Ascending aorta (tissue), 2 donors: Measurements from ENCODE around the gene VPS37C. TPM values are rescaled to one million over a fixed set of nuclear protein-coding genes. Genes with fewer than 3 reads are reported as not detected.
"Not testable (repeated sequence)": the region's sequence is repeated elsewhere in the genome, so short reads cannot be mapped to it uniquely, and the experiment has no call there.

ENCODE experiments used
- DNase-seq, 2 donors: peaks; one replicate each; pipeline ENCODE4 v3.0.0-alpha.2; 2019; ENCODE audit warnings: low spot score in 2 of 2
- H3K27ac ChIP-seq, 2 donors: fragments of 200-600 bp; sonication (generic); one replicate each; pipeline ENCODE4 v1.5.1; 2016 to 2017; ENCODE audit warnings: mild to moderate bottlenecking in 1 of 2
- H3K27me3 ChIP-seq: fragments of 200-600 bp; sonication (generic); one replicate; pipeline ENCODE4 v1.5.1; 2017
- H3K36me3 ChIP-seq, 2 donors: fragments of 200-600 bp; sonication (generic); one replicate each; pipeline ENCODE4 v1.5.1; 2016
- H3K4me1 ChIP-seq, 2 donors: fragments of 200-600 bp; sonication (generic); one replicate each; pipeline ENCODE4 v1.5.1; 2016 to 2017; ENCODE audit warnings: mild to moderate bottlenecking in 1 of 2
- H3K4me3 ChIP-seq, 2 donors: fragments of 200-600 bp; sonication (generic); one replicate each; pipeline ENCODE4 v1.5.1; 2016 to 2017; ENCODE audit warnings: mild to moderate bottlenecking in 1 of 2
- H3K9me3 ChIP-seq, 2 donors: fragments of 200-600 bp; sonication (generic); one replicate each; pipeline ENCODE4 v1.5.1; 2016
- intact Hi-C: fragments of 100-400 bp; cut with DNase I; formaldehyde crosslinking; loops from one replicate; pipeline ENCODE4 v1.15.1; 2023
- total RNA-seq: library from RNA; depleted of rRNA; stranded (reverse); fragments of >200 nt; gene quantifications from one replicate; pipeline ENCODE4 v1.1.0, GENCODE V29; 2016
- TF ChIP-seq, protein P1 (sequence below), 3 experiments: fragments of 200-600 bp in 2 of 3; fragments of 450-650 bp in 1 of 3; sonication (generic) in 2 of 3; IDR thresholded peaks; one replicate each; pipeline ENCODE4 v1.5.1; 2016 to 2019; ENCODE audit warnings: antibody characterized with exemption in 3 of 3, mild to moderate bottlenecking in 1 of 3, moderate library complexity in 1 of 3

Gene VPS37C
- total RNA-seq, 1 donor from 2014 or later, result 25.8 TPM

DNA sequence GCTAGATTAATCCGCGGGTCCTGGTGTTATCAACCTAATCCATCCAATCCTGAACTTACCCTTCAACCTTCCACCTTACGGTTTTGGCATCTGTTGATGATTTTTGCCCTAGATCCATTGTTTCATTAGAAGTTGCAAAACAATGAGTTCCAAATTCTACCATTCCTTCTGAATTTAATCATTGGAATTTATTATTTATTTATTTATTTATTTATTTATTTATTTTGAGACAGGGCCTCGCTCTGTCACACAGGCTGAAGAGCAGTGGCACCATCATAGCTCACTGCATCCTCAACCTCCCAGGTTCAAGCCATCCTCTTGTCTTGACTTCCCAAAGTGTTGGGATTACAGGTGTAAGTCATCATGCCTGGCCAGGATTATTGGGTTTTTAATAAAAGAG lies 20.3 kb upstream of the VPS37C start:
- Histone ChIP-seq H3K4me3 (no peak overlapping the region), H3K36me3 (no peaks in the 10 kb centered on the region), H3K27ac (no peak overlapping the region), H3K4me1 (no peaks in the 10 kb centered on the region), H3K27me3 (no peaks in the 10 kb centered on the region), H3K9me3 (no peaks in the 10 kb centered on the region)
- TF ChIP-seq, protein P1, sequence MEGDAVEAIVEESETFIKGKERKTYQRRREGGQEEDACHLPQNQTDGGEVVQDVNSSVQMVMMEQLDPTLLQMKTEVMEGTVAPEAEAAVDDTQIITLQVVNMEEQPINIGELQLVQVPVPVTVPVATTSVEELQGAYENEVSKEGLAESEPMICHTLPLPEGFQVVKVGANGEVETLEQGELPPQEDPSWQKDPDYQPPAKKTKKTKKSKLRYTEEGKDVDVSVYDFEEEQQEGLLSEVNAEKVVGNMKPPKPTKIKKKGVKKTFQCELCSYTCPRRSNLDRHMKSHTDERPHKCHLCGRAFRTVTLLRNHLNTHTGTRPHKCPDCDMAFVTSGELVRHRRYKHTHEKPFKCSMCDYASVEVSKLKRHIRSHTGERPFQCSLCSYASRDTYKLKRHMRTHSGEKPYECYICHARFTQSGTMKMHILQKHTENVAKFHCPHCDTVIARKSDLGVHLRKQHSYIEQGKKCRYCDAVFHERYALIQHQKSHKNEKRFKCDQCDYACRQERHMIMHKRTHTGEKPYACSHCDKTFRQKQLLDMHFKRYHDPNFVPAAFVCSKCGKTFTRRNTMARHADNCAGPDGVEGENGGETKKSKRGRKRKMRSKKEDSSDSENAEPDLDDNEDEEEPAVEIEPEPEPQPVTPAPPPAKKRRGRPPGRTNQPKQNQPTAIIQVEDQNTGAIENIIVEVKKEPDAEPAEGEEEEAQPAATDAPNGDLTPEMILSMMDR (IDR thresholded peaks at IDR 0.05), result no peak
- DNase-seq, result no peak
- intact Hi-C loops, result no loop called here

DNA sequence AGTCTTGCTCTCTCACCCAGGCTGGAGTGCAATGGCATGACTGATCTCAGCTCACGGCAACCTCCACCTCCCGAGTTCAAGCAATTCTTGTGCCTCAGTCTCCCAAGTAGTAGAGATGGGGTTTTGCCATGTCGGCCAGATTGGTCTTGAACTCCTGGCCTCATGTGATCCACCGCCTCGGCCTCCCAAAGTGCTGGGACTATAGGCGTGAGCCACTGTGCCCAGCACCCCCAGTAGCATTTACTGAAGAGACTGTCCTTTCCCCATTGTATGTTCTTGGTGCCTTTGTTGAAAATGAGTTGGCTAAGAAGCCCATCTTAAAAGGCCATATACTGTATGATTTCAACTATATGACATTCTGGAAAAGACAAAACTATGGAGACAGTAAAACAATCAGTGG lies 19.0 kb upstream of the VPS37C start:
- H3K27ac ChIP-seq, H3K36me3 ChIP-seq, H3K9me3 ChIP-seq, H3K4me3 ChIP-seq, intact Hi-C loops, H3K27me3 ChIP-seq, H3K4me1 ChIP-seq: not testable (repeated sequence)
- peak in 1 of 2 donors; percentile 12 for DNase-seq

DNA sequence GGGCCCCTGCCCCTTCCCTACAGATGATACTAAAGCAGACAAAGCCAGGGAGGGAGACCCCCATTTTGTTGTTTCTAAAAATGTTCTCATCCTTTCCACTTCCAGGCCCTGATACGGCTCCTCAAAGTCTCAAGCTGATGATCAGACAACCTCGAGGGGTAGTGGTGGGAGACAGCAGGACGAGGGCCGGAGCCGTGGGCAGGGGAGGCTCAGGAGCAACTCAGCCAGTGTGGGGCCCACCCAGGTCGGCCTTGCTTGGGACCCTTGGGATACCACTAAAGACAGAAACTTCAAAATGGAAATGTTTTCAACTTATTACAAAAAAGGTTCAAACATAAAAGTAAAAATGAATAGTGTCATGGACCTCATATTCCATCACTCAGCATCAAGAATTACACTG lies 15.2 kb upstream of the VPS37C start:
- intact Hi-C loops, result no loop called here
- Histone ChIP-seq H3K4me3 (no peak overlapping the region), H3K36me3 (no peaks in the 10 kb centered on the region), H3K27me3 (no peaks in the 10 kb centered on the region), H3K4me1 (no peaks in the 10 kb centered on the region), H3K9me3 (no peaks in the 10 kb centered on the region), H3K27ac (no peak overlapping the region)
- DNase-seq, result peak in 1 of 2 donors; percentile 45
- TF ChIP-seq, protein P1 (IDR thresholded peaks at IDR 0.05), result no peak

DNA sequence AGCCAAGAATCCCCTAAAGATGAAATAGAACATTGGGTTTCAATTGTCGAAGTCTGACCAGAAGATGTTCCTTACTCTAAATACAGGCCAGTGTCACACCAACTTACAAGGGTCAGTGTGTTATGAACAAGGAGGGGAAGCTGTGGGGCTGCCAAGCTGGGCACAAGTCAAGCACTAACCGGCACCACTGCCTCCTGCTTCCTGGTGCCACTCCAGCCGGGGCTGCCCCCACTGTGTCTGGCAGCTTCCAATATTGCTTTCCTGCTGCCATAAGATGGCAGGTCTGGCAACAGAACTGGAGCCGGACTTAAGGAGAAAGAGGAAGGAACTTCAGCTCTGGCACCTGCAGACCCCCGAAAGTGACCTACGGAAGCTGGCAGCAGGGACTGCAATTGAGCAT lies 13.7 kb upstream of the VPS37C start:
- H3K4me3 ChIP-seq, result no peak overlapping the region
- no peaks in the 10 kb centered on the region for H3K9me3 ChIP-seq
- H3K27ac ChIP-seq, result no peak overlapping the region
- no peaks in the 10 kb centered on the region for H3K27me3 ChIP-seq
- H3K36me3 ChIP-seq, result no peaks in the 10 kb centered on the region
- peak in 1 of 2 donors; percentile 38 for DNase-seq
- H3K4me1 ChIP-seq, result no peaks in the 10 kb centered on the region
- intact Hi-C loops, result loop anchor here (5.0 kb wide), 1 partner anchor 38 kb away; no protein-coding TSS in a partner anchor
- TF ChIP-seq, protein P1 (IDR thresholded peaks at IDR 0.05), result no peak

DNA sequence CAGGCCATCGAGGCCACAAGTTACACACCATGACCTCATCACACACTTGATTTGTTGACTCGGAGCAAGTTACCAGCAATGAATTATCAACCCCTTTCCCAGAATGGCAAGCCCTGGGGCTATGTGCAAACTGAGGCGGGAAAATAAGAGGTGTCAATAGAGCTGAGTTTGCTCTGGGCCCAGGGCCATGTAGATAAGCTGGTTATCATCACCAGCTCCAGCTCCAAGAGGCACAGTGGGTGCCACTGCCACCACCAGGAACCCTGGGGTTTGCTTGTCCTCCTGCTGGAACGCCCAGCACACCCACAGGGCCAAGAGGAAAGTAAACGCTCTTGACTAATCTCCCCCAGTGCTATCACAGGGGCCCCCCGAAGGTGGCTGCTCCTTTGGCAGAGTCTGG lies 13.0 kb upstream of the VPS37C start:
- peak in 1 of 2 donors; percentile 5 for DNase-seq
- H3K9me3 ChIP-seq, result no peaks in the 10 kb centered on the region
- H3K36me3 ChIP-seq, result no peaks in the 10 kb centered on the region
- H3K27me3 ChIP-seq, result no peaks in the 10 kb centered on the region
- no peaks in the 10 kb centered on the region for H3K4me1 ChIP-seq
- no peak overlapping the region for H3K27ac ChIP-seq
- intact Hi-C loops, result loop anchor here (5.0 kb wide), 1 partner anchor 37 kb away; no protein-coding TSS in a partner anchor
- TF ChIP-seq, protein P1 (IDR thresholded peaks at IDR 0.05), result no peak
- H3K4me3 ChIP-seq, result no peak overlapping the region

DNA sequence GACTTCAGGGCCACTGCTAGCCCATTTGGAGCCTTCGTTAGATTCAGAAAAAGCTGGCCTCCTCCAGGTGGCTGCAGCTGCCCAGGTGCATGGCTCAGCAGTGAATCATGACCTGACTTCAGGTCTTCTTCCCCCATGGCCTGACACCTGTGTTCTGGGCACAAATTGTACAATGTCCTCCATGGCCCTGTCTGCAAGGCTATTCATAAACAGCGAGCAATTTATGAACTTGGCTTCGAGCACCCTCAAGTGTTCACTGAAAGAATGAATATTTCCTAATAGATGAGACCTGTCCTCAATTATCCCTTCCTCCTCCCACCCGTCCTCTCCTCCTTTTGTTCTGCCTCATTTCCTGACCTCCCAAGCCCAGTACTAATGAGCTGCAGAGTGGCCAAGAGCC lies 12.2 kb upstream of the VPS37C start:
- H3K36me3 ChIP-seq, result no peaks in the 10 kb centered on the region
- TF ChIP-seq, protein P1 (IDR thresholded peaks at IDR 0.05), result no peak
- H3K27ac ChIP-seq, result no peak overlapping the region
- H3K27me3 ChIP-seq, result no peaks in the 10 kb centered on the region
- H3K9me3 ChIP-seq, result no peaks in the 10 kb centered on the region
- intact Hi-C loops, result loop anchor here (5.0 kb wide), 1 partner anchor 36 kb away; no protein-coding TSS in a partner anchor
- DNase-seq, result peak in 1 of 2 donors; percentile 25
- no peak overlapping the region for H3K4me3 ChIP-seq
- H3K4me1 ChIP-seq, result no peaks in the 10 kb centered on the region
